Peyer's patch (tissue), 4 donors: ENCODE measurements around the gene PLD1.

ENCODE experiments used
- CTCF ChIP-seq, 6 experiments: fragments of 450-650 bp in 4 of 6; fragments of 200-600 bp in 2 of 6; sonication (generic) in 1 of 6; IDR thresholded peaks; one replicate each; pipeline ENCODE4 v1.5.1; 2017 to 2019; ENCODE audit warnings: antibody characterized with exemption in 6 of 6, mild to moderate bottlenecking in 3 of 6, moderate library complexity in 1 of 6
- POLR2A ChIP-seq, 2 donors: fragments of 450-650 bp; IDR thresholded peaks; one replicate each; pipeline ENCODE4 v1.5.1; 2017; ENCODE audit warnings: antibody characterized with exemption in 2 of 2, mild to moderate bottlenecking in 2 of 2, moderate library complexity in 2 of 2

GRCh38 chr3:171792531-171792930, 17.8 kb downstream of the PLD1 start:
- TF ChIP-seq CTCF (IDR thresholded peaks at IDR 0.05) = no peak
- TF ChIP-seq POLR2A (IDR thresholded peaks at IDR 0.05) = no peak
